K562 (cell line): Measurements from ENCODE around the gene TBXAS1. TPM values are rescaled to one million over a fixed set of nuclear protein-coding genes. Genes with fewer than 3 reads are reported as not detected.

ENCODE experiments used
- ATAC-seq: fragments of 200-7000 bp; cut with Tn5 transposase; 3 replicates; pipeline ENCODE4 v1.9.1; 2020; ENCODE audit warnings: moderate library complexity
- BruUV-seq: library from RNA; stranded (reverse); fragments of 400-500 nt; replicated peaks from 2 replicates; lab custom pipeline; 2021; lab: Mats Ljungman, UMichigan
- CTCF ChIA-PET: fragments of 300-600 bp; formaldehyde crosslinking; extraction: SDS; loops from one replicate; lab custom pipeline; 2021; ENCODE audit warnings: low intra/inter-chr PET ratio; lab: Yijun Ruan, JAX
- POLR2A ChIA-PET: fragments of 300-600, 350-650 bp; sonication (Branson Sonifier 250); formaldehyde crosslinking; extraction: SDS; loops from one replicate; lab custom pipeline; 2021; ENCODE audit warnings: antibody characterized with exemption, inconsistent platforms; lab: Yijun Ruan, JAX
- DNase-seq, 4 experiments: peaks; one replicate each; pipeline versions ENCODE4 v3.0.0 to v3.0.0-alpha.2; 2011 to 2018; ENCODE audit warnings: low spot score in 3 of 4, mixed read lengths in 3 of 4; ENCODE audit errors: extremely low read depth in 1 of 4
- FAIRE-seq: peaks from 2 replicates; lab custom pipeline; 2011; peaks lifted over from hg19 to GRCh38; lab: Jason Lieb, UNC
- H2AFZ ChIP-seq: 2 replicates; pipeline ENCODE4 v1.6.0; 2011; ENCODE audit warnings: low read depth, low read length, control low read depth, inconsistent platforms
- H3K27ac ChIP-seq: fragments of 200-600 bp; 3 replicates; pipeline ENCODE4 v1.8.0; 2011; ENCODE audit warnings: low read depth, mild to moderate bottlenecking, control low read depth, inconsistent platforms, low read length, moderate library complexity, mixed read lengths; ENCODE audit errors: extremely low read depth
- H3K27me3 ChIP-seq, 2 experiments: fragments of 300-600 bp in 1 of 2; 2 replicates in 1 of 2; 3 replicates in 1 of 2; pipeline versions ENCODE4 v1.6.0 to v1.8.0; 2011; ENCODE audit warnings: inconsistent platforms in 2 of 2, low read length in 2 of 2, mild to moderate bottlenecking in 1 of 2, mixed read lengths in 1 of 2, moderate library complexity in 1 of 2; ENCODE audit not compliant: control insufficient read depth in 2 of 2, insufficient read depth in 2 of 2
- H3K36me3 ChIP-seq: fragments of 300-600 bp; 3 replicates; pipeline ENCODE4 v1.8.0; 2011; ENCODE audit warnings: mild to moderate bottlenecking, low read length, inconsistent platforms; ENCODE audit not compliant: control insufficient read depth, insufficient read depth
- H3K4me1 ChIP-seq, 2 experiments: fragments of 200-600 bp in 1 of 2; replicated peaks in 1 of 2; 2 replicates in 1 of 2; 3 replicates in 1 of 2; pipeline versions ENCODE4 v1.5.1 to v1.8.0; 2011; ENCODE audit warnings: inconsistent platforms in 2 of 2, low read length in 2 of 2, mild to moderate bottlenecking in 1 of 2, mixed read lengths in 1 of 2, moderate library complexity in 1 of 2; ENCODE audit not compliant: control insufficient read depth in 2 of 2, insufficient read depth in 2 of 2
- H3K4me2 ChIP-seq: 2 replicates; pipeline ENCODE4 v1.6.1; 2011; ENCODE audit warnings: low read length, control low read depth, inconsistent platforms, mixed read lengths; ENCODE audit not compliant: insufficient read depth
- H3K4me3 ChIP-seq: fragments of 200-600 bp; sonication (generic), shearing (Covaris generic); 2 replicates; pipeline ENCODE4 v1.5.1; 2016; ENCODE audit warnings: control low read depth, inconsistent platforms
- H3K79me2 ChIP-seq: fragments of 200-600 bp; 3 replicates; pipeline ENCODE4 v1.8.0; 2011; ENCODE audit warnings: low read length, inconsistent platforms; ENCODE audit not compliant: control insufficient read depth, insufficient read depth
- H3K9ac ChIP-seq, 2 experiments: 2 replicates each; pipeline versions ENCODE4 v1.6.0 to v1.6.1; 2011; ENCODE audit warnings: low read depth in 2 of 2, low read length in 2 of 2, control low read depth in 1 of 2, inconsistent platforms in 1 of 2, mild to moderate bottlenecking in 1 of 2, mixed read lengths in 1 of 2; ENCODE audit not compliant: insufficient read depth in 1 of 2
- H3K9me1 ChIP-seq: one replicate; pipeline ENCODE4 v1.6.0; 2011; ENCODE audit warnings: inconsistent platforms, mild to moderate bottlenecking, low read length, moderate library complexity; ENCODE audit not compliant: control insufficient read depth, insufficient read depth
- H3K9me3 ChIP-seq: replicated peaks from 2 replicates; pipeline ENCODE4 v1.5.1; 2011; ENCODE audit warnings: low read depth, low read length, inconsistent platforms; ENCODE audit not compliant: control insufficient read depth, insufficient read depth
- H4K20me1 ChIP-seq: replicated peaks from 2 replicates; pipeline ENCODE4 v1.6.1; 2011; ENCODE audit warnings: low read length, inconsistent platforms, mixed read lengths; ENCODE audit not compliant: control insufficient read depth, insufficient read depth
- ATF3 ChIP-seq, 2 experiments: fragments of 450-650 bp in 1 of 2; sonication (generic) in 1 of 2; formaldehyde crosslinking in 1 of 2; IDR thresholded peaks in 1 of 2; conservative IDR thresholded peaks in 1 of 2; 2 replicates each; pipeline versions ENCODE4 v1.6.1 to v1.8.1; 2016 to 2023; ENCODE audit warnings: mild to moderate bottlenecking in 2 of 2, moderate library complexity in 2 of 2, inconsistent platforms in 1 of 2, missing genetic modification reagents in 1 of 2
- CHCHD3 ChIP-seq: fragments of 250-450 bp; sonication (Bioruptor Pico); IDR thresholded peaks from 2 replicates; pipeline ENCODE4 v2.1.2; 2022; ENCODE audit warnings: mild to moderate bottlenecking
- ELF2 ChIP-seq: fragments of 250-450 bp; sonication (Bioruptor Pico); IDR thresholded peaks from 2 replicates; pipeline ENCODE4 v1.5.0; 2021; ENCODE audit warnings: mild to moderate bottlenecking
- GABPA ChIP-seq: fragments of 200-800 bp; sonication (Bioruptor generic); conservative IDR thresholded peaks from 2 replicates; pipeline ENCODE4 v1.6.1; 2016; ENCODE audit warnings: low read depth, missing genetic modification characterization, missing compliant biosample characterization
- HNRNPLL ChIP-seq: fragments of 200-400 bp; formaldehyde crosslinking; IDR thresholded peaks from 2 replicates; pipeline ENCODE4 v1.6.1; 2017; ENCODE audit warnings: low read length, low read depth, mild to moderate bottlenecking; ENCODE audit not compliant: poor library complexity, severe bottlenecking
- KAT8 ChIP-seq: fragments of 450-650 bp; IDR thresholded peaks from 2 replicates; pipeline ENCODE4 v1.6.1; 2016; ENCODE audit warnings: low read depth, mild to moderate bottlenecking
- LARP7 ChIP-seq: fragments of 450-650 bp; IDR thresholded peaks from 2 replicates; pipeline ENCODE4 v1.6.1; 2016
- MXI1 ChIP-seq: IDR thresholded peaks from 2 replicates; pipeline ENCODE4 v1.6.1; 2011; ENCODE audit warnings: low read depth, mild to moderate bottlenecking, improper control_type of control experiment, low read length
- NFRKB ChIP-seq: fragments of 450-650 bp; IDR thresholded peaks from 2 replicates; pipeline ENCODE4 v1.6.1; 2016; ENCODE audit warnings: low read depth
- POLR3A ChIP-seq: IDR thresholded peaks from 2 replicates; pipeline ENCODE4 v1.6.1; 2011; ENCODE audit warnings: borderline replicate concordance, mild to moderate bottlenecking, moderate library complexity; ENCODE audit not compliant: insufficient read length, insufficient read depth; ENCODE audit errors: extremely low read depth
- PTRF ChIP-seq: fragments of 450-650 bp; IDR thresholded peaks from 2 replicates; pipeline ENCODE4 v1.6.1; 2016; ENCODE audit warnings: mild to moderate bottlenecking, missing genetic modification characterization, missing compliant biosample characterization
- SMARCA5 ChIP-seq: fragments of 450-650 bp; IDR thresholded peaks from 2 replicates; pipeline ENCODE4 v1.6.1; 2016
- TFAM ChIP-seq: fragments of 250-450 bp; sonication (Bioruptor Pico); conservative IDR thresholded peaks from 2 replicates; pipeline ENCODE4 v1.5.0; 2021; ENCODE audit warnings: mild to moderate bottlenecking, moderate library complexity
- TRIM25 ChIP-seq: fragments of 450-650 bp; IDR thresholded peaks from 2 replicates; pipeline ENCODE4 v1.7.0; 2016; ENCODE audit warnings: borderline replicate concordance
- TSC22D4 ChIP-seq: fragments of 450-650 bp; IDR thresholded peaks from 2 replicates; pipeline ENCODE4 v1.6.1; 2016; ENCODE audit warnings: missing genetic modification characterization, missing biosample characterization, control low read depth
- ZBTB43 ChIP-seq: sonication (generic); formaldehyde crosslinking; IDR thresholded peaks from 2 replicates; pipeline ENCODE4 v1.8.0; 2023; ENCODE audit warnings: mild to moderate bottlenecking, missing genetic modification reagents
- ZBTB8A ChIP-seq: fragments of 450-650 bp; IDR thresholded peaks from 2 replicates; pipeline ENCODE4 v1.6.1; 2018; ENCODE audit warnings: mild to moderate bottlenecking, moderate library complexity; ENCODE audit not compliant: partially characterized antibody
- ZKSCAN1 ChIP-seq: fragments of 150-350 bp; IDR thresholded peaks from 2 replicates; pipeline ENCODE4 v1.6.1; 2016; ENCODE audit warnings: low read depth, low read length
- ZNF449 ChIP-seq: fragments of 250-450 bp; sonication (Bioruptor Pico); IDR thresholded peaks from 2 replicates; pipeline ENCODE4 v1.8.0; 2022; ENCODE audit warnings: moderate library complexity, mild to moderate bottlenecking, inconsistent platforms
- WGBS: fragments of 100-300 bp; shearing (Covaris generic); methylation state at CpG from one replicate; pipeline ENCODE4 v1.1.6; 2016; ENCODE audit warnings: low coverage, mixed read lengths; ENCODE audit not compliant: insufficient coverage; ENCODE audit errors: missing lambda C conversion rate; 5-methylcytosine and 5-hydroxymethylcytosine counted together
- in situ Hi-C: fragments of 300-500 bp; cut with MboI; formaldehyde crosslinking; loops from 4 replicates; pipeline ENCODE4 v1.15.0; 2018; ENCODE audit warnings: inconsistent platforms, mixed read lengths
- intact Hi-C: fragments of 100-400 bp; cut with micrococcal nuclease; formaldehyde crosslinking; loops from 2 replicates; pipeline ENCODE4 v1.14.2; 2022
- polyA plus RNA-seq, 8 experiments: library from polyadenylated mRNA; depleted of rRNA in 4 of 8; stranded (reverse) in 5 of 8; unstranded in 3 of 8; fragments of >200 nt; fragmentation: Nextera tagmentation in 2 of 8; fragmentation: Illumina TruSeq in 1 of 8; extraction: Ambion mirVana in 2 of 8; extraction: Trizol in 1 of 8; gene quantifications; 2 replicates each; pipeline versions ENCODE4 v1.2.1 to v1.2.3, GENCODE V29; 2011 to 2014; ENCODE audit warnings: inconsistent platforms in 1 of 8, missing spikeins in 1 of 8
- total RNA-seq, 7 experiments: library from RNA; depleted of rRNA in 6 of 7; stranded (reverse); fragments of >200 nt in 6 of 7; fragmentation: Illumina TruSeq in 2 of 7; extraction: Trizol in 2 of 7; gene quantifications; 2 replicates each; pipeline versions ENCODE4 v1.2.1 to v1.2.3, GENCODE V29; 2011 to 2021; ENCODE audit warnings: low replicate concordance in 1 of 7

The TBXAS1 gene
- total and polyA plus RNA-seq, 9 of the 15 experiments (the other 6 are each of a cell fraction or from before 2014, with no cell fraction given): 1.1 to 8.3 (median 1.9) TPM

GRCh38 chr7:140019606-140020005 lies 190.5 kb downstream of the TBXAS1 start:
- FAIRE-seq (peak; percentile 23), ATAC-seq (peak; percentile 10; the same call in 2 of the 3 replicates), DNase-seq (no peak)
- ChIA-PET CTCF (no interaction called here), POLR2A (interaction anchor here (0.6 to 2.5 kb wide), 5 partner anchors 10 to 440 kb away, joined by 3 to 13 read pairs (median 4); no protein-coding TSS in a partner anchor)
- no peak overlapping the region for H3K27ac ChIP-seq
- H3K4me1 ChIP-seq: peaks cover 0 to 16% of the 10 kb centered on the region in 2 experiments; a peak in 1 of 5 replicates
- in situ Hi-C loops (no loop called here), intact Hi-C loops (no loop called here)
- 15% methylated on average over 3 of the region's 3 CpGs for WGBS
- H3K79me2 ChIP-seq: no peaks in the 10 kb centered on the region
- H3K9me1 ChIP-seq: no peaks in the 10 kb centered on the region
- H3K27me3 ChIP-seq: peaks cover 9 to 22% of the 10 kb centered on the region in 2 experiments; a peak in 4 of 5 replicates
- no peak overlapping the region for H3K4me3 ChIP-seq
- no TSS peak for BruUV-seq
- no peaks in the 10 kb centered on the region for H3K9me3 ChIP-seq
- TF ChIP-seq CHCHD3 (CRISPR knock-in tag): no peak
- TF ChIP-seq LARP7: no peak
- no peak for TF ChIP-seq ELF2
- no peak for TF ChIP-seq TSC22D4
- TF ChIP-seq TFAM (CRISPR knock-in tag): no peak
- TF ChIP-seq MXI1: no peak
- no peak for TF ChIP-seq SMARCA5
- TF ChIP-seq ZBTB43 (CRISPR knock-in tag): no peak
- no peak for TF ChIP-seq ZNF449 (CRISPR knock-in tag)
- TF ChIP-seq NFRKB: no peak
- TF ChIP-seq HNRNPLL: no peak
- no peak for TF ChIP-seq ATF3 (IDR thresholded peaks at IDR 0.05)
- TF ChIP-seq ATF3 (CRISPR knock-in tag; conservative IDR thresholded peaks at IDR 0.05): no peak
- no peak for TF ChIP-seq POLR3A
- TF ChIP-seq GABPA (tag): no peak
- no peak for TF ChIP-seq ZKSCAN1
- TF ChIP-seq PTRF: no peak
- no peak for TF ChIP-seq KAT8
- no peak for TF ChIP-seq ZBTB8A
- TF ChIP-seq TRIM25: no peak
- peaks cover 5% of the 10 kb centered on the region; the same call in 1 of the 3 replicates for H3K36me3 ChIP-seq
- peak overlapping the region in 1 of 2 experiments; percentile 3; a peak in 1 of 4 replicates for H3K9ac ChIP-seq
- H4K20me1 ChIP-seq: peaks cover 10% of the 10 kb centered on the region; the same call in 1 of the 2 replicates
- no peak overlapping the region for H2AFZ ChIP-seq
- H3K4me2 ChIP-seq: no peak overlapping the region
